H9 (cell line): ENCODE data around the gene PIK3R5. TPM values are rescaled to one million over a fixed set of nuclear protein-coding genes. Genes with fewer than 3 reads are reported as not detected.

Source experiments
- DNase-seq: peaks from one replicate; pipeline ENCODE4 v3.0.0-alpha.2; 2017
- H2AFZ ChIP-seq: one replicate; pipeline ENCODE4 v1.6.1; 2013; ENCODE audit warnings: mild to moderate bottlenecking, low read length, control low read depth, moderate library complexity
- H2AK5ac ChIP-seq: 2 replicates; pipeline ENCODE4 v1.6.1; 2013; ENCODE audit warnings: low read length, control low read depth, mixed read lengths; ENCODE audit not compliant: insufficient read length
- H2BK120ac ChIP-seq: one replicate; pipeline ENCODE4 v1.6.1; 2013; ENCODE audit warnings: low read depth, mild to moderate bottlenecking, low read length, control low read depth, inconsistent platforms; ENCODE audit not compliant: poor library complexity, severe bottlenecking
- H2BK12ac ChIP-seq: 2 replicates; pipeline ENCODE4 v1.6.1; 2013; ENCODE audit warnings: low read length, control low read depth, mixed read lengths, low read depth; ENCODE audit not compliant: insufficient read length
- H2BK15ac ChIP-seq: 2 replicates; pipeline ENCODE4 v1.6.1; 2013; ENCODE audit warnings: low read depth, low read length, control low read depth
- H2BK20ac ChIP-seq: one replicate; pipeline ENCODE4 v1.6.1; 2013; ENCODE audit warnings: low read depth, mild to moderate bottlenecking, low read length, control low read depth, inconsistent platforms; ENCODE audit not compliant: poor library complexity, severe bottlenecking
- H2BK5ac ChIP-seq: 2 replicates; pipeline ENCODE4 v1.6.1; 2013; ENCODE audit warnings: low read length, control low read depth, mixed read lengths; ENCODE audit not compliant: insufficient read length
- H3K14ac ChIP-seq: 2 replicates; pipeline ENCODE4 v1.6.1; 2013; ENCODE audit warnings: low read length, control low read depth; ENCODE audit not compliant: insufficient read depth
- H3K18ac ChIP-seq: 2 replicates; pipeline ENCODE4 v1.6.1; 2013; ENCODE audit warnings: low read depth, mild to moderate bottlenecking, mixed read lengths, low read length, control low read depth; ENCODE audit not compliant: insufficient read length
- H3K23ac ChIP-seq: 2 replicates; pipeline ENCODE4 v1.6.1; 2013; ENCODE audit warnings: low read length, control low read depth, mixed read lengths, low read depth; ENCODE audit not compliant: insufficient read length
- H3K23me2 ChIP-seq: 2 replicates; pipeline ENCODE4 v1.6.1; 2013; ENCODE audit warnings: low read depth, mild to moderate bottlenecking, mixed read lengths, low read length, control low read depth; ENCODE audit not compliant: insufficient read length, poor library complexity, severe bottlenecking
- H3K27ac ChIP-seq: 2 replicates; pipeline ENCODE4 v1.5.1; 2013; ENCODE audit warnings: low read length, control low read depth, mixed read lengths, low read depth; ENCODE audit not compliant: insufficient read length
- H3K27me3 ChIP-seq: 2 replicates; pipeline ENCODE4 v1.6.1; 2013; ENCODE audit warnings: low read length, control low read depth, inconsistent platforms; ENCODE audit not compliant: insufficient read depth
- H3K4ac ChIP-seq: 2 replicates; pipeline ENCODE4 v1.6.1; 2013; ENCODE audit warnings: low read depth, mild to moderate bottlenecking, control low read depth, inconsistent platforms, low read length, moderate library complexity
- H3K4me1 ChIP-seq: 2 replicates; pipeline ENCODE4 v1.6.1; 2013; ENCODE audit warnings: low read length, control low read depth, inconsistent platforms; ENCODE audit not compliant: insufficient read depth
- H3K4me2 ChIP-seq: 2 replicates; pipeline ENCODE4 v1.6.1; 2013; ENCODE audit warnings: low read length, control low read depth, mixed read lengths; ENCODE audit not compliant: insufficient read length, insufficient read depth
- H3K56ac ChIP-seq: 2 replicates; pipeline ENCODE4 v1.6.1; 2013; ENCODE audit warnings: low read depth, mild to moderate bottlenecking, mixed read lengths, low read length, control low read depth; ENCODE audit not compliant: insufficient read length
- H3K79me1 ChIP-seq: 2 replicates; pipeline ENCODE4 v1.6.1; 2013; ENCODE audit warnings: low read depth, mild to moderate bottlenecking, moderate library complexity, low read length, control low read depth, inconsistent platforms; ENCODE audit not compliant: insufficient read depth, poor library complexity, severe bottlenecking
- H3K79me2 ChIP-seq: 2 replicates; pipeline ENCODE4 v1.6.1; 2013; ENCODE audit warnings: low read length, control low read depth, inconsistent platforms; ENCODE audit not compliant: insufficient read depth
- H3K9ac ChIP-seq: 2 replicates; pipeline ENCODE4 v1.6.1; 2013; ENCODE audit warnings: low read length, control low read depth, mixed read lengths; ENCODE audit not compliant: insufficient read length; ENCODE audit errors: extremely low read depth
- H3K9me3 ChIP-seq: one replicate; pipeline ENCODE4 v1.6.1; 2013; ENCODE audit warnings: low read depth, low read length, inconsistent platforms; ENCODE audit not compliant: control insufficient read depth
- H3T11ph ChIP-seq: one replicate; pipeline ENCODE4 v1.6.1; 2013; ENCODE audit warnings: mild to moderate bottlenecking, low read length, control low read depth, inconsistent platforms
- H4K20me1 ChIP-seq: one replicate; pipeline ENCODE4 v1.6.1; 2013; ENCODE audit not compliant: control insufficient read depth, insufficient read length, insufficient read depth
- H4K5ac ChIP-seq: 2 replicates; pipeline ENCODE4 v1.6.1; 2013; ENCODE audit warnings: low read depth, mild to moderate bottlenecking, mixed read lengths, low read length, control low read depth; ENCODE audit not compliant: insufficient read length
- H4K8ac ChIP-seq: replicated peaks from 2 replicates; pipeline ENCODE4 v1.6.1; 2013; ENCODE audit warnings: low read length, control low read depth, mixed read lengths, low read depth; ENCODE audit not compliant: insufficient read length
- H4K91ac ChIP-seq: 2 replicates; pipeline ENCODE4 v1.6.1; 2013; ENCODE audit warnings: low read depth, mild to moderate bottlenecking, moderate library complexity, mixed read lengths, low read length, control low read depth; ENCODE audit not compliant: insufficient read length
- H3K27ac Mint-ChIP-seq, 3 experiments: 2 replicates in 2 of 3; 3 replicates in 1 of 3; pipeline ENCODE4 v1.8.0; 2020 to 2021; ENCODE audit warnings: mixed read lengths in 3 of 3, mild to moderate bottlenecking in 1 of 3, moderate library complexity in 1 of 3
- H3K27me3 Mint-ChIP-seq: 2 replicates; pipeline ENCODE4 v1.8.0; 2021; ENCODE audit warnings: low read depth, mild to moderate bottlenecking, moderate library complexity, mixed read lengths
- H3K36me3 Mint-ChIP-seq, 3 experiments: 2 replicates in 2 of 3; 3 replicates in 1 of 3; pipeline ENCODE4 v1.8.0; 2020 to 2021; ENCODE audit warnings: low read depth in 3 of 3, mixed read lengths in 3 of 3; ENCODE audit not compliant: insufficient read depth in 1 of 3
- H3K4me1 Mint-ChIP-seq, 2 experiments: 2 replicates each; pipeline ENCODE4 v1.8.0; 2020; ENCODE audit warnings: mixed read lengths in 2 of 2
- H3K4me3 Mint-ChIP-seq, 2 experiments: 2 replicates in 1 of 2; 3 replicates in 1 of 2; pipeline ENCODE4 v1.8.0; 2020 to 2021; ENCODE audit warnings: mild to moderate bottlenecking in 2 of 2, mixed read lengths in 2 of 2, moderate library complexity in 1 of 2
- H3K9me3 Mint-ChIP-seq, 2 experiments: 2 replicates in 1 of 2; 3 replicates in 1 of 2; pipeline ENCODE4 v1.8.0; 2020; ENCODE audit warnings: mild to moderate bottlenecking in 2 of 2, mixed read lengths in 2 of 2, moderate library complexity in 1 of 2
- WGBS: extraction: QIAGEN DNeasy Blood & Tissue Kit; methylation state at CpG from one replicate; pipeline ENCODE4 v1.1.7; 2013; ENCODE audit warnings: missing lambda C conversion rate, low lambda C conversion rate, mixed read lengths; ENCODE audit not compliant: insufficient read length; ENCODE audit errors: extremely low coverage; 5-methylcytosine and 5-hydroxymethylcytosine counted together
- total RNA-seq: library from RNA; stranded (reverse); gene quantifications from 2 replicates; pipeline ENCODE4 v1.2.1, GENCODE V29; 2021
- TF ChIP-seq, protein P1 (sequence below): fragments of 200-600 bp; sonication (generic); conservative IDR thresholded peaks from 3 replicates; pipeline ENCODE4 v1.8.0; 2021; ENCODE audit warnings: antibody characterized with exemption, mild to moderate bottlenecking

PIK3R5 gene
- total RNA-seq, 1 experiment from 2014 or later: 1.4 TPM

DNA sequence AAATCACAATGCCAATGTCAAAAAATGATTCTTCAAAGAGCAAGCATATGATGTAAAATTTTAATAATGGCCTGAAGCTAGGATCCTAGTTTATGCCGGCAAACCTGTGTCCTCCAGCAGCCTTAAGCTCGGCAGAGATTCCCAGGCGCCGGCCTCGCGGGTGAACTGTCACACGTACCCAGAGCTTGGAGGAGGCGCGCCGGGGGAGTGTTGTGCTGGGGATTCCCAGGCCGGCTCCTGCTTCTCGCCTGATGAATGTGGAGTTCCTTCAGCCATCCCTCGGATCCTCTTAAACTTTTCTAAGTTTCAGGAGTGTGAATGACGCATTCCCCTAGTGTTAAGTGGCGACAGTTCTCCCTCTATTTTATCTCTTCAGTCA lies 36.7 kb upstream of the PIK3R5 start:
- no peak overlapping the region for H2BK15ac ChIP-seq
- H4K5ac ChIP-seq: no peak overlapping the region
- peaks cover 50% of the 10 kb centered on the region for H3K27me3 ChIP-seq
- H3K79me1 ChIP-seq: no peaks in the 10 kb centered on the region
- H3K4ac ChIP-seq: no peak overlapping the region
- peaks cover 16% of the 10 kb centered on the region for H3K23me2 ChIP-seq
- H2AFZ ChIP-seq: no peak overlapping the region
- Mint-ChIP-seq H3K27me3 (peaks cover 86% of the 10 kb centered on the region), H3K36me3 (no peaks in the 10 kb centered on the region; a peak in 1 of 7 replicates), H3K4me1 (peaks cover 11 to 22% of the 10 kb centered on the region in 2 experiments), H3K27ac (no peak overlapping the region), H3K9me3 (peaks cover 4 to 9% of the 10 kb centered on the region in 2 experiments; a peak in 3 of 5 replicates), H3K4me3 (peak overlapping the region; percentile 40 to 78)
- H2AK5ac ChIP-seq: no peak overlapping the region
- no CpG with 5 or more reads among the region's 15 CpGs for WGBS
- H3K9me3 ChIP-seq: no peaks in the 10 kb centered on the region
- TF ChIP-seq, protein P1, sequence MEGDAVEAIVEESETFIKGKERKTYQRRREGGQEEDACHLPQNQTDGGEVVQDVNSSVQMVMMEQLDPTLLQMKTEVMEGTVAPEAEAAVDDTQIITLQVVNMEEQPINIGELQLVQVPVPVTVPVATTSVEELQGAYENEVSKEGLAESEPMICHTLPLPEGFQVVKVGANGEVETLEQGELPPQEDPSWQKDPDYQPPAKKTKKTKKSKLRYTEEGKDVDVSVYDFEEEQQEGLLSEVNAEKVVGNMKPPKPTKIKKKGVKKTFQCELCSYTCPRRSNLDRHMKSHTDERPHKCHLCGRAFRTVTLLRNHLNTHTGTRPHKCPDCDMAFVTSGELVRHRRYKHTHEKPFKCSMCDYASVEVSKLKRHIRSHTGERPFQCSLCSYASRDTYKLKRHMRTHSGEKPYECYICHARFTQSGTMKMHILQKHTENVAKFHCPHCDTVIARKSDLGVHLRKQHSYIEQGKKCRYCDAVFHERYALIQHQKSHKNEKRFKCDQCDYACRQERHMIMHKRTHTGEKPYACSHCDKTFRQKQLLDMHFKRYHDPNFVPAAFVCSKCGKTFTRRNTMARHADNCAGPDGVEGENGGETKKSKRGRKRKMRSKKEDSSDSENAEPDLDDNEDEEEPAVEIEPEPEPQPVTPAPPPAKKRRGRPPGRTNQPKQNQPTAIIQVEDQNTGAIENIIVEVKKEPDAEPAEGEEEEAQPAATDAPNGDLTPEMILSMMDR: no peak
- H2BK12ac ChIP-seq: no peak overlapping the region
- peak; percentile 52 for DNase-seq
- H3K27ac ChIP-seq: no peak overlapping the region
- H3K18ac ChIP-seq: no peak overlapping the region
- no peak overlapping the region for H2BK120ac ChIP-seq
- H4K91ac ChIP-seq: no peak overlapping the region
- H3K79me2 ChIP-seq: no peaks in the 10 kb centered on the region
- H3K14ac ChIP-seq: no peak overlapping the region
- H3K4me1 ChIP-seq: no peaks in the 10 kb centered on the region
- peak overlapping the region; percentile 48 for H3K4me2 ChIP-seq
- no peaks in the 10 kb centered on the region for H4K20me1 ChIP-seq
- H2BK5ac ChIP-seq: no peak overlapping the region
- H3K56ac ChIP-seq: no peak overlapping the region
- H2BK20ac ChIP-seq: no peak overlapping the region
- no peak overlapping the region for H3K23ac ChIP-seq
- no peak overlapping the region for H3T11ph ChIP-seq
- H4K8ac ChIP-seq: no peak overlapping the region
- H3K9ac ChIP-seq: no peak overlapping the region
